Adipocyte (in vitro differentiated cells): ENCODE results near the gene KCNQ1.

Source experiments
- DNase-seq: peaks from one replicate; pipeline ENCODE4 v3.0.0-alpha.2; 2015; ENCODE audit warnings: low read depth
- H3K27me3 ChIP-seq: replicated peaks from 2 replicates; pipeline ENCODE4 v1.7.0; 2013; ENCODE audit warnings: mild to moderate bottlenecking, low read length, moderate library complexity; ENCODE audit not compliant: control insufficient read depth, insufficient read depth
- H3K36me3 ChIP-seq: 2 replicates; pipeline ENCODE4 v1.7.0; 2013; ENCODE audit warnings: low read length, mild to moderate bottlenecking, moderate library complexity; ENCODE audit not compliant: control insufficient read depth, insufficient read depth, severe bottlenecking
- H3K4me1 ChIP-seq: 2 replicates; pipeline ENCODE4 v1.7.0; 2013; ENCODE audit warnings: mild to moderate bottlenecking, low read length, moderate library complexity; ENCODE audit not compliant: control insufficient read depth, insufficient read depth
- H3K4me3 ChIP-seq: 2 replicates; pipeline ENCODE4 v1.7.0; 2013; ENCODE audit warnings: mild to moderate bottlenecking, low read length, moderate library complexity
- H3K9ac ChIP-seq: 2 replicates; pipeline ENCODE4 v1.7.0; 2013; ENCODE audit warnings: mild to moderate bottlenecking, low read length, moderate library complexity
- H3K9me3 ChIP-seq: 2 replicates; pipeline ENCODE4 v1.7.0; 2013; ENCODE audit warnings: mild to moderate bottlenecking, low read length, moderate library complexity; ENCODE audit not compliant: control insufficient read depth

Gene KCNQ1

DNA sequence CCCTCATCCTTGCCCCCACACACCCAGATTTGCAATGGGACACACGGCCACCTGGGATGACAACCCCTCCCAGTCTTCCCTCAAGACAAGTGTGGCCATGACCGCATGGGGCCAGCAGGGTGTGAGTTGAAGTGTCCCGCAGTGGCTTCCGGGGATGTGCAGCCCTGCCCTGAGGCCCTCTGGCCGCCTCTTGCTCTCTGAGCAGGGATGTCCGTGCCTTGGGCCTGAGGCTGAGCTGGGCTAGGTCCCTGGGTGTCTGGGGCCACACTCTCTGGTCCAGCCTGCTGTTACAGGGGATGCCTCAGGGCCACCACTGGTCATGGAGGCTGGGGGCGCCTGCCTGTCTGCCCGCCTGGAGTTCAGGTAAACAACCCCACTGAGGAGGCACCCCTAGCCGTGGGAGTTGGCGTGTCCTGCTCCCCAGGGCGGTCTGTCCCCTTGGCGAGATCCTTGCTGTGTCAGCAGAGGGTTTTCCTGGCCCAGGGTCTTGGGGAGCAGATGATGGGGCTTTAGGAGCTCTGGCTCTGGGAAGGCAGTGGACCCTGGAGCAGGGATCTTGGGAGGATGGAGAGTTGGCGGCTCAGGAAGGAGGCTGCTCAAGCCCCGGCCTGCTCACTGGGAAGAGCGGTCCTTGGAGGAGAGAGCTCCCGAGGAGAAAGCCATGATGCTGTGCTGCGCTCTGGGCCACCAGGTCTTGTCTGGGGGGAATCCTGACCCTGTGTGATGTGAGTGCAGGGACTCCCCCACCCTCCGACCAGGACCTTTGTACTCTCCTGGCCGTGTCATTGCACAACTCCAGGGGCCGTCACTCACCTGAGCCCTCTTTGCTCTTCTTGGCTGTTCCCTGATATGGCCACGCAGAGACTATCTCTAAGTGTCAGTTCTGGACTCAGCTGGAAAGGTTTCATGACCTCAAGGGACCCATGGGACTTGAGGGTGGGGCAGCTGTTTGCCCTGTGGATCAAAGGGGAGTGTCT, 67.9 kb downstream of the KCNQ1 start:
- DNase-seq: no peak
- Histone ChIP-seq H3K36me3 (no peaks in the 10 kb centered on the region), H3K9me3 (no peaks in the 10 kb centered on the region), H3K9ac (no peak overlapping the region), H3K4me1 (no peaks in the 10 kb centered on the region), H3K27me3 (peaks cover 25% of the 10 kb centered on the region), H3K4me3 (no peak overlapping the region)

DNA sequence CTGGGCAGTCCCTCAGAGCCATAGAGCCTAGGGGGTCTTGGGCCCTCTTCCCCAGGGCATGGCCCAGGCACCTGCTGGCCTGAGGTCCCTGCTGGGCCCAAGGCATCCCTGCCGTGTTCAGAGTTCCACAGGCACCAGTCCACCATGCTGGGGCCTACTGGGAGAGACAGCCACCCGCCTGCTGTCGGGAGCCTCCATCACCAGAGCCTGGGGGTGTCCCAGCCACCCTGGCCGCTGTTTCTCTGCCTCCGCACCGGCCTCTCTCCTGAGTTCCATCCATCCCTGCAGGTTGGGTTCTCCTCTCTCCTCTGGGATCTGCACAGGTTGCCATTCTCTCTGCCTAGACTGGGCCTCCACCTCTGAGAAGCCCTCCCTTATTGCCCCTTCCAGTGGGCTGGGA, 68.6 kb downstream of the KCNQ1 start:
- Histone ChIP-seq H3K27me3 (peaks cover 24% of the 10 kb centered on the region), H3K4me1 (no peaks in the 10 kb centered on the region), H3K9ac (no peak overlapping the region), H3K36me3 (no peaks in the 10 kb centered on the region), H3K9me3 (no peaks in the 10 kb centered on the region), H3K4me3 (no peak overlapping the region)
- no peak for DNase-seq

DNA sequence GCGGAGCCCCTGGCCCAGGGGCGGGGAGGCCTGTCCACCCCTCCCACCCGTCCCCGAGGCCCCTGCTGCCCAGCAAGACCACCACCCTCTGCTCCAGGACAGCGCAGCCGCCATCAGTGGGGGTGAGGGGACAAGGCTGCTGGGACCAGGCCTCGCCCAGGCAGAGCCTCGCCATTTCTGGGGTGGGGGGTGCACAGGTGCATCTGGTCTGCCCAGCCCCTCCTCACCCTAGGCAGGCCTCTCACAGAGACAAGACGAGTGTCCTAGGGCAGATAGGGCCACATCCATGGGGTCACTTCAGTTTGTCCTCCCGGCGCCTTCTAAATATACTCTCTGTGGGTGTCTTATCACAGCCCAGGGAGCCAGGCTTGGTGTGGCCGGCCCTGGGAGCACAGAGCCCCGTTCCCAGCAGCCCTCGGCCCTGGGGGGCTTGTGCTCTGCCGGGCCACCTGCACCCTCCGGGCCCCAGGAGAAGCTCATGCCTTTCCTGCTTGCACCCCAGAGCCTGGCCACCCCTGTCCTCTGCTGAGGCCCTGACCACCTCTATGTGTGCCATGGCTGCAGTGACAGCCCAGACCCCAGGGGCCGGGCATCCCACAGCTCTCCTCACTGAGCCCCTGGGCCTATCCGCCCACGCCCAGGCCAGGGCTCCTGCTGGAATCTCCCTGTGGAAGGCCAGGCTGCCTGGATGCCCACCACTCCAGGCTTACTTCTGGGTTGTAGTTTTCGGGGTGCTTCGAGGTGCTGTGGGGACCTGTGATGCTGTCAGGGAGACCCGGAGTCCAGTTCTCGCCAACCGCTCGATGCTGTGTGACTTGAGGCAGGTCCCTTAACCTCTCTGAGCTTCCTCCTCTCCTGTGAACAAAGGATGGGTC, 70.8 kb downstream of the KCNQ1 start:
- Histone ChIP-seq H3K4me3 (no peak overlapping the region), H3K36me3 (no peaks in the 10 kb centered on the region), H3K9me3 (no peaks in the 10 kb centered on the region), H3K27me3 (peaks cover 16% of the 10 kb centered on the region), H3K4me1 (no peaks in the 10 kb centered on the region), H3K9ac (no peak overlapping the region)
- DNase-seq: no peak

DNA sequence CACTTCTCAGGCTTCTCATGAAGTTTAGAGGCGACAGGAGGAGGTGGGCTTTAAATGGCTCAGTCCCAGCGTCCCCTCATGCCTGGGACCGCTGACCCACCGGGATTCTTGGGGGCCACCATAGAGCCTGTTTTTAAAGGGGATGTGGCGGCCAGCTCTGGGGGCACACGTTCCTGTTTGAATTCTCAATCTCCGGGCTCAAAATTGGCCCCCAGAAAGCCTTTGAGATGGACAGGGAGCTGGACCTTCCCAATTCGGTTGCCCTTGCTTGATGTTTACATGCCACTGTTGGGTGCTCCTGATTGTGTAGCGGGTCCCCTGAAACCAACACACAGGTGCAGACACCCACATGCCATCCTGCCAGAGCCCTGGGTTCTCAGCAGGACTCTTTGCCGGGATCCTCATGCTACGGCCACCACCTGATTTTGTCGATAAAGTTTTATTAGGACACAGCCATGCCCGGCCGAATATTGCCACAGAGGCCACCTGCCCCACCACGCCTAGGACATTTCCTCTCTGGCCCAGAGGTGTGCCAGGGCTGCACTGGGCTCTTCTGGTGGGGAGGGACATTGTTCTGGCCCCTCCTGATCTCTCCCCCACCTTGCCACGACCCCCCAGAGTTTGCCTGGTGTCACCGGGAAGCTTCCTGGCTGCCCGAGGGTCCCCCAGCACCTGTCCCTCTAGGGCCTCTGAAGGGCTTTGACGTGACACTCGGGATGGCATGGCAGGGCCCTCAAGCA, 71.6 kb downstream of the KCNQ1 start:
- Histone ChIP-seq H3K36me3 (no peaks in the 10 kb centered on the region), H3K4me3 (no peak overlapping the region), H3K9me3 (no peaks in the 10 kb centered on the region), H3K4me1 (no peaks in the 10 kb centered on the region), H3K27me3 (peaks cover 22% of the 10 kb centered on the region), H3K9ac (no peak overlapping the region)
- no peak for DNase-seq

DNA sequence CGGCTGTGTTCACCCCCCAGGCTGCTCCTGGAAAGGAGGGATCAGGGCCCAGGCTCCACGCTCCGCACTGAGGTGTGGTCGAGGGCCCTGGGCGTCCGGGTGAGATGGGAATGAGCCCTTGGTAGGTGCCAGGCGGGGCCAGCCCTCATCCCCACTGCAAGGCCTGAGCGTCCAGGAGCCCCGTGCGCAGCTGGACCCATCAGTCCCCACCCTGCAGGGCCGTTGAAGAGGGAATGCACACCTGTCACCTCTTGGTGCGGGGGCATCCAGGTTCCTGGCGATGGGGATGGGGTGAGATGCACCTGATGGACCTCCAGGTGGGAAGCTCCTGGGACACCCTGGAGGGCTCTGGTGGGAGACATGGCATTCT, 72.2 kb downstream of the KCNQ1 start:
- Histone ChIP-seq H3K36me3 (no peaks in the 10 kb centered on the region), H3K4me1 (no peaks in the 10 kb centered on the region), H3K4me3 (no peak overlapping the region), H3K9ac (no peak overlapping the region), H3K27me3 (peaks cover 25% of the 10 kb centered on the region), H3K9me3 (no peaks in the 10 kb centered on the region)
- no peak for DNase-seq

DNA sequence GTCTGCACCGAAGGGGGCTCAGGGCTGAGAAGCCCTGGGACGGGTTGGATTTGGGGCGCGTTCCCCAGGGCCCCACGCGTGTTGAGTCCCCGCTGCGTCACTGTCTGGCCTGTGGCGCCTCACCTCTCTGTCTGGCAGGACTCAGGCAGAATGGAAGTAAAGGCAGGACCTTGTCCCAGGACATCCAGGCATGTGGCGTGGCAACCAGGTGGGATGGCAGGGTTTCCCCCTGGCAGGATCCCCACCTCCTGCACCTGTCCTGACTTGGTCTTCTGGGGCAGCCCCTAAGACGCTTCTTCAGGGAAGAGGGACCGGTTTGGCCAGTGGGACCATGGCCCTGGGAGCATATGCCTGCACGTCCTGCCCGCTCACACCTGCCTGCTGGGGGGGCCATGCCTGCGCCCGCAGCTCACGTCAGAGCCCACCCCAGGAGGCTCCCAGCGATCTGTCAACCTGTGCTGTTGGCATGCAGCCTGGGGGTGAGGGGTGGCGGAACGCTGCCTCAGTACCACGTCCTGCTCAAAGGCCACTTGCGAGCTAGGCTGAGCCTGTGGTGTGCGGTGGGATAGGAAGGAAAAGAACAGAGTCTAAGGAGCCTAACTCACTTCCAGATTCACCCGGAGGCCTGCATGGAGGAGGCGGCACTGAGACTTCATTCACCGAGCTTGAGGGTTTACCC, 72.7 kb downstream of the KCNQ1 start:
- DNase-seq: no peak
- Histone ChIP-seq H3K4me1 (no peaks in the 10 kb centered on the region), H3K9ac (no peak overlapping the region), H3K9me3 (no peaks in the 10 kb centered on the region), H3K36me3 (no peaks in the 10 kb centered on the region), H3K27me3 (peaks cover 27% of the 10 kb centered on the region), H3K4me3 (no peak overlapping the region)

DNA sequence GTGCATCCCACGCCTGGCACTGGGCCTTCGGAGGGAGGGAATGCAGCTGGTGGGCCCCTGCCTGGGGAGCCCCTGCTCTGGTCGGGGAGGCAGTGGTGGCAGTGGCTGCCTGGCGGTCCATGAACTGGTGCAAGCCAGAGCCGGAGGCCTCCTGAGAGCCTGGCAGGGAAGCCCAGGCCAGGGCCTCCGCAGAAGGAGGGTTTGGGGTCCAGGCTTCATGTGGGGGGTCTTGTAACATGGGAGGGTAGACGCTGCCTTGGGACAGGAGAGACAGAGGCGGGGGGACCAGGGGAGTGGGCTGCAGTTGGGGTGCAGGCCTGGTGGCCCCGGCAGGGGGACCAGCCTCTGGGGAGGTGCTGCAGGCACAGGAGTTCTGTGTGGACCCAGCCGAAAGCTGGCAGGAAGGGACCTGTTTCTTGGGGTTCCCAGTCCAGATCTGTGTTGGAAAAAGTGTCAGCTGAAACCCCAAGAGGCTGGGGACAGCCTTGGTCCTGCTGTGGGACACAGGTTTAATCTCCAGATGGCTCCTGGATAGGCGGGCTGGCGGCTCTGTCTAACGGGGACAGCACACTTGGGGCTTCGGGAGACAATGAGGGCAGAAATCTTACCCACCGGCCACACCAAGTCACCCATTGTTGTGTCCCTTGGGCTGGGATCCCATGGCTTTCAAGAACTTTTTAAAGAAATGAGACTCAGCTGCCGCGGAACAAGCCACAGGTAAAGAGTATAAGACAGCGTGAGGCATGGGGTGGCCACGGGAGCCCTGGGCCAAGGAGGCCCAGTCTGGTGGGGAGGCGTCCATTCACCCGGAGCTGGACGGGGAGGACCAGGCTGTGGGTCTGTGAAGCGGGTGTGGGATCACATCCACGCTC, 73.5 kb downstream of the KCNQ1 start:
- Histone ChIP-seq H3K9ac (no peak overlapping the region), H3K4me1 (no peaks in the 10 kb centered on the region), H3K4me3 (no peak overlapping the region), H3K27me3 (peaks cover 31% of the 10 kb centered on the region), H3K36me3 (no peaks in the 10 kb centered on the region), H3K9me3 (no peaks in the 10 kb centered on the region)
- no peak for DNase-seq

DNA sequence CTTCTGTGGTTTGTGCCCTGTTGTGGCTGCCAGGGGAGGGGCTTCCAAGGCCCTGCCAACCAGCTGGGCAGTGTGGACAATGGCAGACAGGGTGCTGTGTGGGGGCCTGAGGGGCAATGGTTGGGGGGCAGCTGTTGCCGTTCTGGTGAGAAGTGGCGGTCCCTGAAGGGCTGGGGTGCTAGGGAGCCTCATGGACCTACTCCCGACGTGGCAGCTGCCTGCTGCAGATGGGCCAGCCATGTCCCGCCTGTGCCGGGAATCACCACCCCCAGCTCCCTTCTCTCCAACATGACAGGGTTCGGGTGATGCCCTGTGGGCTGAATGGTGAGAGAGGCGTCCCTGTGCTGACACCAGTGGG, 74.2 kb downstream of the KCNQ1 start:
- no peaks in the 10 kb centered on the region for H3K9me3 ChIP-seq
- no peak overlapping the region for H3K4me3 ChIP-seq
- no peak overlapping the region for H3K9ac ChIP-seq
- peaks cover 33% of the 10 kb centered on the region for H3K27me3 ChIP-seq
- H3K36me3 ChIP-seq: no peaks in the 10 kb centered on the region
- no peak for DNase-seq
- no peaks in the 10 kb centered on the region for H3K4me1 ChIP-seq

DNA sequence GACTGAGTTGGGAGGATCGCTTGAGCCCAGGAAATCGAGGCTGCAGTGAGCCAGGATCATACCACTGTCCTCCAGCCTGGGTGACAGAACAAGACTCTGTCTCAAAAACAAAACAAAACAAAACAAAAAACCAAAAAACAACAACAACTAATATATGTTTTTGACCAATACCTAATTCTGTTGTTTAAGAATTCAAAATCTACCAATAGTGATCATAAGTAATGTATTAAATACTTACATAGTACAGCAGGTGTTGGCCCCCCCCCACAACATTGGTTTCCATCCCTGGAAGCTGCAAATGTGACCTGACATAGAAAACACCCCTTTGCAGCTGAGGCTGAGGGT, 74.7 kb downstream of the KCNQ1 start:
- peaks cover 38% of the 10 kb centered on the region for H3K27me3 ChIP-seq

More for the DNA sequence above, 74.7 kb downstream of the KCNQ1 start:
- Histone ChIP-seq H3K9me3 (no peaks in the 10 kb centered on the region), H3K4me3 (no peak overlapping the region), H3K36me3 (no peaks in the 10 kb centered on the region), H3K9ac (no peak overlapping the region), H3K4me1 (no peaks in the 10 kb centered on the region)
- DNase-seq: no peak
